Trophoblast cell (in vitro differentiated cells and primary cell): Measurements from ENCODE around the gene CORO2B.

Experiments used
- DNase-seq, 2 donors: peaks; one replicate each; pipeline ENCODE4 v3.0.0-alpha.2; 2016
- H2AFZ ChIP-seq: 2 replicates; pipeline ENCODE4 v1.6.1; 2013; ENCODE audit warnings: low read length, moderate library complexity, mild to moderate bottlenecking; ENCODE audit not compliant: insufficient read depth, poor library complexity
- H2AK5ac ChIP-seq: 2 replicates; pipeline ENCODE4 v1.6.1; 2013; ENCODE audit warnings: mild to moderate bottlenecking, low read length
- H2BK120ac ChIP-seq: 2 replicates; pipeline ENCODE4 v1.6.1; 2013; ENCODE audit warnings: low read length, mild to moderate bottlenecking, moderate library complexity; ENCODE audit not compliant: insufficient read depth, poor library complexity
- H2BK12ac ChIP-seq: 2 replicates; pipeline ENCODE4 v1.6.1; 2013; ENCODE audit warnings: mild to moderate bottlenecking, low read length, moderate library complexity
- H2BK5ac ChIP-seq: 2 replicates; pipeline ENCODE4 v1.6.1; 2013; ENCODE audit warnings: low read length, low read depth, moderate library complexity, mild to moderate bottlenecking; ENCODE audit not compliant: poor library complexity
- H3K14ac ChIP-seq: 2 replicates; pipeline ENCODE4 v1.6.1; 2013; ENCODE audit warnings: mild to moderate bottlenecking, low read length
- H3K18ac ChIP-seq: 2 replicates; pipeline ENCODE4 v1.6.1; 2013; ENCODE audit warnings: mild to moderate bottlenecking, low read length
- H3K23ac ChIP-seq: 2 replicates; pipeline ENCODE4 v1.6.1; 2013; ENCODE audit warnings: low read length
- H3K27ac ChIP-seq: 2 replicates; pipeline ENCODE4 v1.5.1; 2013; ENCODE audit warnings: low read depth, mild to moderate bottlenecking, inconsistent platforms, low read length, moderate library complexity
- H3K27me3 ChIP-seq: 2 replicates; pipeline ENCODE4 v1.6.1; 2013; ENCODE audit warnings: inconsistent platforms, mild to moderate bottlenecking, low read length, moderate library complexity; ENCODE audit not compliant: insufficient read depth
- H3K36me3 ChIP-seq, 2 experiments: 1 replicate in 1 of 2; 2 replicates in 1 of 2; pipeline ENCODE4 v1.6.1; 2013; ENCODE audit warnings: low read length in 2 of 2, mild to moderate bottlenecking in 2 of 2, moderate library complexity in 1 of 2; ENCODE audit not compliant: insufficient read depth in 2 of 2, control insufficient read depth in 1 of 2
- H3K4ac ChIP-seq: 2 replicates; pipeline ENCODE4 v1.6.1; 2013; ENCODE audit warnings: low read depth, mild to moderate bottlenecking, low read length, moderate library complexity
- H3K4me1 ChIP-seq, 2 experiments: 1 replicate in 1 of 2; 2 replicates in 1 of 2; pipeline ENCODE4 v1.6.1; 2013; ENCODE audit warnings: low read length in 2 of 2, mild to moderate bottlenecking in 2 of 2, moderate library complexity in 1 of 2; ENCODE audit not compliant: insufficient read depth in 2 of 2, control insufficient read depth in 1 of 2
- H3K4me2 ChIP-seq: 2 replicates; pipeline ENCODE4 v1.6.1; 2013; ENCODE audit warnings: inconsistent platforms, mild to moderate bottlenecking, low read length, moderate library complexity
- H3K4me3 ChIP-seq: 2 replicates; pipeline ENCODE4 v1.5.1; 2013; ENCODE audit warnings: mild to moderate bottlenecking, low read depth, low read length, inconsistent platforms
- H3K79me1 ChIP-seq: one replicate; pipeline ENCODE4 v1.6.1; 2013; ENCODE audit warnings: low read length
- H3K79me2 ChIP-seq: 2 replicates; pipeline ENCODE4 v1.6.1; 2013; ENCODE audit warnings: low read length, mild to moderate bottlenecking; ENCODE audit not compliant: control insufficient read depth, insufficient read depth, poor library complexity
- H3K9ac ChIP-seq: 2 replicates; pipeline ENCODE4 v1.6.1; 2013; ENCODE audit warnings: mild to moderate bottlenecking, low read length
- H3K9me3 ChIP-seq: 2 replicates; pipeline ENCODE4 v1.6.1; 2013; ENCODE audit warnings: low read depth, mild to moderate bottlenecking, control low read depth, inconsistent platforms, low read length; ENCODE audit not compliant: insufficient read depth
- H4K12ac ChIP-seq: 2 replicates; pipeline ENCODE4 v1.6.1; 2013; ENCODE audit warnings: low read depth, mild to moderate bottlenecking, low read length, moderate library complexity
- H4K8ac ChIP-seq: 2 replicates; pipeline ENCODE4 v1.6.1; 2013; ENCODE audit warnings: low read depth, mild to moderate bottlenecking, low read length, moderate library complexity
- H4K91ac ChIP-seq: one replicate; pipeline ENCODE4 v1.6.1; 2013; ENCODE audit warnings: low read depth, mild to moderate bottlenecking, low read length, moderate library complexity
- WGBS: extraction: QIAGEN DNeasy Blood & Tissue Kit; methylation state at CpG from one replicate; pipeline ENCODE4 v1.1.7; 2013; ENCODE audit warnings: missing lambda C conversion rate; ENCODE audit not compliant: insufficient read length, insufficient coverage; ENCODE audit errors: extremely low coverage; 5-methylcytosine and 5-hydroxymethylcytosine counted together

The CORO2B gene

DNA sequence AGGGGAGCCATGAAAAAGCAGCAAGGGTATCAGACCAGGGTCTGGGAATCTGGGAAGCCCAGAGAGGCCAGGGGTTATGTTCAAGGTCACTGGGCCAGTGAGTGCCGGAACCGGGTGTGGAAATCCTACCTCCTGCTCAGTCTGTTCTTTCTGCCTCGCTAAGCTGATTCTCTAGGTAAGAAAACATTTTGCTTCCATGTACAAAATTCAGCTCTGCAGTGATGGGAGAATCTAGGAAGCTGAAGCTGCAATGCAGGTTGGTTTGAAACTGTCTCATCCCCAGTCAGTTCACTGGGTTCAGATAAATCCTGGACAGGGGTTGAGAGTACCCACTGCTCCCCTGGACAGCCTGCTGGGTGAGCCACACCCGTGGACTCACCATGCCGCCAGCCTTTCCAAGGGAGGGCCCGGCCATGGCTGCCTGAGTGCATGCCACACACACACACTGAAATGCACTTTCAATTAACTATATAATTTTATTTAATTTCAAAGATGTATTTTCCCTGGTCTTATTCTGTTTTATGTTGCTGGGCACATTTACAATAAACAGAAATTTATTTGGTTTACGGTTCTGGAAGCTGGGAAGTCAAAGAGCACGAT is 108.4 kb downstream of the CORO2B start:
- Histone ChIP-seq H3K9me3 (no peaks in the 10 kb centered on the region), H4K8ac (no peak overlapping the region), H3K27me3 (no peaks in the 10 kb centered on the region), H3K4me1 (peaks cover 4 to 5% of the 10 kb centered on the region in 2 experiments), H4K12ac (no peak overlapping the region), H2BK12ac (no peak overlapping the region), H3K79me1 (no peaks in the 10 kb centered on the region), H3K23ac (no peak overlapping the region), H3K9ac (no peak overlapping the region), H3K4ac (no peak overlapping the region), H3K14ac (no peak overlapping the region), H3K36me3 (no peaks in the 10 kb centered on the region), H3K4me3 (no peak overlapping the region), H2BK5ac (no peak overlapping the region), H3K27ac (no peak overlapping the region), H4K91ac (no peak overlapping the region), H3K4me2 (no peak overlapping the region), H2AFZ (no peak overlapping the region), H2AK5ac (no peak overlapping the region), H3K79me2 (no peaks in the 10 kb centered on the region), H3K18ac (no peak overlapping the region), H2BK120ac (no peak overlapping the region)
- no CpG with 5 or more reads among the region's 8 CpGs for WGBS
- DNase-seq = no peak

DNA sequence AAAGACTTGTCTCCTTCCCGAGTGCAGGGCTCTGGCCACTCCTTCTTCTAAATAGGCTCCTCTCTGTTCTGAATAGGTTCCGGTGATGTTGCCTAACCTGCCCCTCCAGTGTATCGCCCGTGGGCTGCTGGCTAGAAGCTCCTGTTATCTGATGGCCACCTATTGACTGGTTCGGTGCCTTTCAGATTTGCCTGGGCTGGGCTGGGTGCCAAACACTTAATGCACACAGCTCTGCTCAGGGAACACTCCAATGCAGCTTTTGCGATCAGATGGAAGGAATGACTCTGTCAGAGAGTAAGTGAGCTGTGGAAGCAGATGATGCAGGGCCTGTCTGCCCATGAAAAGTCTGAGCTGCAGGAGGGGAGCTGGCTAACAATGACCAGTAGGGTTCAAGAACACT is 112.9 kb downstream of the CORO2B start:
- no peak overlapping the region for H3K4ac ChIP-seq
- no peak overlapping the region for H4K91ac ChIP-seq
- peak in 1 of 2 donors; percentile 68 for DNase-seq
- H4K12ac ChIP-seq = no peak overlapping the region
- H3K23ac ChIP-seq = no peak overlapping the region
- no peak overlapping the region for H2BK5ac ChIP-seq
- no peak overlapping the region for H3K18ac ChIP-seq
- WGBS = no CpG with 5 or more reads among the region's 6 CpGs
- no peak overlapping the region for H3K14ac ChIP-seq
- no peak overlapping the region for H2BK12ac ChIP-seq
- H2AK5ac ChIP-seq = no peak overlapping the region
- H3K27ac ChIP-seq = no peak overlapping the region
- H3K79me1 ChIP-seq = no peaks in the 10 kb centered on the region
- no peak overlapping the region for H2AFZ ChIP-seq
- no peak overlapping the region for H2BK120ac ChIP-seq
- H3K27me3 ChIP-seq = no peaks in the 10 kb centered on the region
- no peak overlapping the region for H3K4me3 ChIP-seq
- H3K4me2 ChIP-seq = no peak overlapping the region
- peaks cover 4 to 9% of the 10 kb centered on the region in 2 experiments for H3K4me1 ChIP-seq
- no peaks in the 10 kb centered on the region for H3K9me3 ChIP-seq
- H3K9ac ChIP-seq = no peak overlapping the region
- no peaks in the 10 kb centered on the region for H3K79me2 ChIP-seq
- H3K36me3 ChIP-seq = no peaks in the 10 kb centered on the region
- no peak overlapping the region for H4K8ac ChIP-seq

DNA sequence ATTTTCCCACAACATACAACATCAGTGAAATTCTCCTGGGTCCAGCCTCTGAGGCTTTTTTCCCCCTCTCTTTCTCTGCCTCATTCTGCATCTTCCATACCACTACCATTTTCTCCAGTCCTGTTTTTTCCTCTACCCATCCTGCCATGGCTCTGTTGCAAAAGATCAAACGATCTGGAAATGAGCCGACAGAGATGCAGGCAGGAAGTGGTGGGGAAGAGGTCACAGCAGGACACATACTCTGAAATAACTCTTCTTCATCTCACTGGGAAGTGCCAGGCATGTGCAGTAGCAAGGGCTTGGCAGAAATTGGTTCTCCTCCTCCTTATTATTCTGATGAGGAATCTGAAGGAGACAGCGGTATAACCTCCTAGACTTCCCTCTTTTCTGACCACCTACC is 114.3 kb downstream of the CORO2B start:
- peaks cover 4 to 9% of the 10 kb centered on the region in 2 experiments for H3K4me1 ChIP-seq
- H3K4ac ChIP-seq = no peak overlapping the region
- no peak overlapping the region for H3K18ac ChIP-seq
- no peak overlapping the region for H2AK5ac ChIP-seq
- no peak overlapping the region for H2BK5ac ChIP-seq
- H4K8ac ChIP-seq = no peak overlapping the region
- no peak overlapping the region for H3K23ac ChIP-seq
- no peak overlapping the region for H3K27ac ChIP-seq
- no peak overlapping the region for H3K4me3 ChIP-seq
- no peaks in the 10 kb centered on the region for H3K27me3 ChIP-seq
- no peaks in the 10 kb centered on the region for H3K36me3 ChIP-seq
- no CpG with 5 or more reads among the region's 3 CpGs for WGBS
- H4K12ac ChIP-seq = no peak overlapping the region
- H3K79me2 ChIP-seq = no peaks in the 10 kb centered on the region
- no peak overlapping the region for H3K9ac ChIP-seq
- H4K91ac ChIP-seq = no peak overlapping the region
- no peaks in the 10 kb centered on the region for H3K79me1 ChIP-seq
- H3K14ac ChIP-seq = no peak overlapping the region
- no peak for DNase-seq
- peaks cover 2% of the 10 kb centered on the region for H3K9me3 ChIP-seq
- no peak overlapping the region for H2AFZ ChIP-seq
- no peak overlapping the region for H2BK12ac ChIP-seq
- no peak overlapping the region for H2BK120ac ChIP-seq
- H3K4me2 ChIP-seq = no peak overlapping the region

DNA sequence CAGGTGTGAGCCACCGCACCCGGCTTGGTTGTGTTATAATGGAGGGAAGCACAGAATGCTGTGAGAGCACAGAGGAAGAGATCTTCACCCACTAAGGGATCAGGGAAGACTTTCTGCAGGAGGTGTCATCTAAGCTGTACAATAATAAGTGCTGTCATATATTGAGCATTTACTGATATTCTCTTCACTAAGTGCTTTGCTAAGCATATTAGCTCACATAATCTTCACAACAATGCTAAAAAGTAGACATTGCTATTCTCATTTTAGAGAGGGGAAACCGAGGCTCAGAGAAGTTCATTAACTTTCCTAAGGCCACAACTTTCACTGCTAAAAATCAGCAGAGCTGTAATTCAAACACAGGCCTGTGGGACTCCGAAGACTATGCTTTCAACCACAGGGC is 115.3 kb downstream of the CORO2B start:
- Histone ChIP-seq H3K79me1 (no peaks in the 10 kb centered on the region), H4K8ac (no peak overlapping the region), H3K23ac (no peak overlapping the region), H3K27ac (no peak overlapping the region), H2BK120ac (no peak overlapping the region), H3K9ac (no peak overlapping the region), H3K18ac (no peak overlapping the region), H3K14ac (no peak overlapping the region), H3K9me3 (peaks cover 2% of the 10 kb centered on the region), H3K4me1 (peaks cover 4 to 6% of the 10 kb centered on the region in 2 experiments), H3K4ac (no peak overlapping the region), H2BK12ac (no peak overlapping the region), H4K91ac (no peak overlapping the region), H3K4me2 (no peak overlapping the region), H3K36me3 (no peaks in the 10 kb centered on the region), H2AFZ (no peak overlapping the region), H2AK5ac (no peak overlapping the region), H2BK5ac (no peak overlapping the region), H3K27me3 (no peaks in the 10 kb centered on the region), H4K12ac (no peak overlapping the region), H3K4me3 (no peak overlapping the region), H3K79me2 (no peaks in the 10 kb centered on the region)
- DNase-seq = no peak
- WGBS = no CpG with 5 or more reads among the region's 4 CpGs
